Mucosa of gallbladder (tissue), 1 donor: ENCODE data around the gene PNMA6F. TPM values are rescaled to one million over a fixed set of nuclear protein-coding genes. Genes with fewer than 3 reads are reported as not detected.
"Not testable (repeated sequence)": the region's sequence is repeated elsewhere in the genome, so short reads cannot be mapped to it uniquely, and the experiment has no call there.

Experiments
- DNase-seq: peaks from one replicate; pipeline ENCODE4 v3.0.0-alpha.2; 2020; ENCODE audit warnings: low spot score
- total RNA-seq: library from RNA; stranded (reverse); gene quantifications from one replicate; pipeline ENCODE4 v1.2.1, GENCODE V29; 2021
- donor health status: DM: no; HTN: no; CAD: no.

Gene PNMA6F
- total RNA-seq, 1 donor from 2014 or later = not detected

GRCh38 chrX:153334654-153335295 is 13.2 kb upstream of the PNMA6F start:
- no peak for DNase-seq

DNA sequence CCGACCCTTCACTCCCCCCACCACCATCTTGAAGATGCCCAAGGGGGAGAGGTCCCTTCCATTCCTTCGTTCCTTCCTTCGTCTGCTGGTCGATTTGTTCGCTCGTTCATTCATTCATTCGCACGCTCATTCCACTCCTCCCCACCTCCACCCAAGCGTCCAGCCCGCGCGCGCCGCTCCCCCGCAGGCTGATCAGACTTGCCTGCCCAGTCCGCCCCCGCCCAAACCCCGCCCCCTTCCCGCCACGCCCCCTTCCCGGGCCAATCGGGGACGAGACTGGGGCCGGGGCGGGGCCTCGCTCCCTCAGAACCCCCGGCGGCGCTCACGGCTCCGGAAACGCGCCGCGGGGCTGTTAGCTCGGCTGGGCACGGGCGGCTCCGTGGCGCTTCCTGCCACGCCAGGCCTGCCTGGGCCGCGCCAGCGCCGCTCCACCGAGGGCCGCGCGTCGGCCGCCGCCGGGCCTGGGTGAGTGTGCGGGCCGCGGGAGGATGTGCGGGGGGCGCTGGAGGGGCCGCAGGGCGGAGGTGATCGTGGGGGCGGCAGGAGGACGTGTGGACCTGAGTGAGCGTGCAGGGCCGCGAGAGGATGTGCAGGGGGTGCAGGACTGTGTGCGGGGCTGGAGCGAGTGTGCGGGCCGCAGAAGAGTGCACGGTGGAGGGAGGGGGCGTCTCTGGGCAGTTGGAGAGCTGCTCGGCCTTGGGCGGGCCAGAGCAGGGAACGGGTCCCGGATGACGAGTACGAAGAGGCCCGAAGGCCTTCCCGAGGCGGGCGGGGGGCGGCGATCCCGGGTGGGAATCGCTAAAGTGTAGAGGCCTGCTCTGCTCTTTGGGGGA is 12.5 kb upstream of the PNMA6F start, which contains the start of gene ZNF275:
TSS of gene ZNF275 (plus strand) at position 333 of the 833 bp plus-strand sequence. CDS start 2,527 bp downstream, outside the sequence.
- peak; percentile 73 for DNase-seq

DNA sequence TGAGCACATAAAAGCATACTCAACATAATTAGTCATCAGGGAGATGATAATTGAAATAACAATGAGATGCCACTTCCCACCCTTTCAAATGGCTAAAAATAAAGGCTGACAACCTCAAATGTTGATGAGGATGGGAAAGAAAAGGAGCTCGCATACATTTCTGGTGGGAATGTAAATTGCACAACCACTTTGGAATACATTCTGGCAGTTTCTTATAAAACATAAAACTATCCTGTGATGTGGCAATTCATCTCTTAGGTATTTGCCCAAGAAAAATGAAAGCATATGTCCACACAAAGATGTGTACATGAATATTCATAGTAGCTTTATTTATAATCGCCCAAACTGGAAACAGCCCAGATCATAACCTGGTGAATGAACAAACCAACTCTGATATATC is 11.7 kb upstream of the PNMA6F start:
- no peak for DNase-seq

GRCh38 chrX:153327561-153327960 is 6.0 kb upstream of the PNMA6F start:
- DNase-seq = no peak

GRCh38 chrX:153320555-153321184 is 897 bp downstream of the PNMA6F start:
- no peak for DNase-seq

- DNase-seq = not testable (repeated sequence)
Observed at GRCh38 chrX:153320047-153320443, 1.5 kb downstream of the PNMA6F start.

- DNase-seq = no peak
Observed at GRCh38 chrX:153319295-153320046, 2.1 kb downstream of the PNMA6F start.

DNA sequence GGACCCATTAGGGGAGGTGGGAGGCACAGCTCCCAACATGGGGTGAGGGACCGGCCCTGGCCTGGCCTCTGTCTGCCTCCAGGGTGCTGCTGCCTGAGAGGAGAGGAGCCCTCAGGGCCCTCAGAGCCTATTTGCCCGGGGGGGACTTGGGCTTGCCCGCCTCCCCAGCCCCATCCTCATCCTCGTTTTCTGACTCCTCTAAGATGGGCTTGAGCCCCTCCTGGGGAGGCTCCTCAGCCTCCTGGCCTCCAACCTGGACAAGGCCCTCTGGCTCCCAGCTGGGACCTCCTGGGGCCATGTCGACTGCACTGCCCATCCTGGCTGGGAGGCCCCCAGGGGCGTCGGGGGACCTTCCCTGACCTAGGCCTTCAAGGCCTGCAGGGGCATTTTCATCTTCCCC is 2.8 kb downstream of the PNMA6F start:
- DNase-seq = no peak

- no peak for DNase-seq
Observed at GRCh38 chrX:153317996-153318722, 3.4 kb downstream of the PNMA6F start.

DNA sequence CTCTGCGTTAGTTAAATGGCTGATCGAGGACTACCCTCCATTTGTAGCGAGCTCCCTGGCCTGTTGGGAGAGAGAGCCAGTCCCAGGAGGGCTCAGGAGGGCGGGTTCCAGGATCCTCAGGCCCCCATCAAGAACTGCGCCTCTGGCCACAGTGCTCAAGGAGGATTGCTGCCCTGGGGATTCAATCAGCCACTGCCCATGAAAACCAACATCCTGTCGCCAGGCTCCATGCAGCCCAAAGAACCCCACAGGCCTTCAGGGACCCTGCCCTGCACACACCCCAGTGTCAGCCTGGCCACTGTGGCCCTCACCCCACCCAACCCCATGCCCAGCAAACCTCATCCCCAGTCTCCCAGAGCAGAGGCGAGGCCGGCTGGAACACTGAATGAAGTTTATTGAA is 4.3 kb downstream of the PNMA6F start:
- DNase-seq = no peak

- no peak for DNase-seq
Observed at GRCh38 chrX:153312842-153313241, 8.7 kb downstream of the PNMA6F start.

GRCh38 chrX:153312041-153312440 is 9.5 kb downstream of the PNMA6F start:
- DNase-seq = no peak

- DNase-seq = no peak
Observed at GRCh38 chrX:153310901-153311300, 10.7 kb downstream of the PNMA6F start.

DNA sequence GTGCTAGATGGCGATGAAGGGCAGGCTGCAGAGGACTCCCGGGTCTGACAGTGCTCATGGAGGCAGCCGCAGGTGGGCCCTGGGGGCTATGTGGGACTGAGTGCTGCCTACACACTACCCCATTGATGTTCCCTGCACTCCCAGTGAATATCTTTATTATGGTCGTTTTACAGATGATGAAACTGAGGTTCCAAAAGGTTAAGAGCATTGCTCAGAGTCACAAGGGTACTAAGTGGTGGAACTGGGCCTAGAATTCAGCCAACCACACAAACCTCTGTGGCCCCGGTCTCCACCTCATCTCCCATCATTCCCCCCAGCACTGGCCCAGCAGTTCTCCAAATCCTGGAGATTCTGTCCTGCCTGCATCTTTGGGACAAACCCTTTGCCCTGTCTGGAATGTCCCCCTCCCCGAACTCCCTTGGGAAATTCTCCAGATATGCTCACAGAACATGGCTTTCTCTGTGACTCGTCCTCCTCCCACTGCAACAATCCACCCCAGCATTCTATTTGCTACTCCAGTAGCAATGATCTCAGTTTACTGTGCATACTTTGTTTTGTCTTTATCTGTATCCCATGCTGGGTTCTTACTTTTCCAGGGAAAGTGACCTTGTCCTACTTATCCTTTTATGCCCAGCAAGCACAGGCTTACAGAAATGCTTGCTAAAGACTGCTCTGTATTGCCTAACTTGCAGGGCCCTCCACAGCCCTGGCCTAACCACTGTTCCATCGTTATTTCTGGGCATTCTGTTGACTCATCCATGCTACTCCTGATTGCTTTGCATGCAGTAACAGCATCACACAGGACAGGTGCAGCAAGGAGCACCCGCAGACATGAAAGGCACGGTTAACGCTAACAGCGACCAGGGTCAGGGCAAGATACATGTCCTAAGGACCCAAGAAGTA is 14.0 kb downstream of the PNMA6F start:
- no peak for DNase-seq

- no peak for DNase-seq
Observed at GRCh38 chrX:153306527-153307115, 14.9 kb downstream of the PNMA6F start.

- DNase-seq = no peak
Observed at GRCh38 chrX:153305972-153306371, 15.6 kb downstream of the PNMA6F start.

- no peak for DNase-seq
Observed at GRCh38 chrX:153304988-153305736, 16.4 kb downstream of the PNMA6F start.

- DNase-seq = no peak
Observed at GRCh38 chrX:153303276-153304262, 18.0 kb downstream of the PNMA6F start.
